Measurements from ENCODE around the gene SYT15B. TPM values are rescaled to one million over a fixed set of nuclear protein-coding genes. Genes with fewer than 3 reads are reported as not detected.

Gene SYT15B
- 0.21 and 0.24 TPM in 2 replicates for total RNA-seq

DNA sequence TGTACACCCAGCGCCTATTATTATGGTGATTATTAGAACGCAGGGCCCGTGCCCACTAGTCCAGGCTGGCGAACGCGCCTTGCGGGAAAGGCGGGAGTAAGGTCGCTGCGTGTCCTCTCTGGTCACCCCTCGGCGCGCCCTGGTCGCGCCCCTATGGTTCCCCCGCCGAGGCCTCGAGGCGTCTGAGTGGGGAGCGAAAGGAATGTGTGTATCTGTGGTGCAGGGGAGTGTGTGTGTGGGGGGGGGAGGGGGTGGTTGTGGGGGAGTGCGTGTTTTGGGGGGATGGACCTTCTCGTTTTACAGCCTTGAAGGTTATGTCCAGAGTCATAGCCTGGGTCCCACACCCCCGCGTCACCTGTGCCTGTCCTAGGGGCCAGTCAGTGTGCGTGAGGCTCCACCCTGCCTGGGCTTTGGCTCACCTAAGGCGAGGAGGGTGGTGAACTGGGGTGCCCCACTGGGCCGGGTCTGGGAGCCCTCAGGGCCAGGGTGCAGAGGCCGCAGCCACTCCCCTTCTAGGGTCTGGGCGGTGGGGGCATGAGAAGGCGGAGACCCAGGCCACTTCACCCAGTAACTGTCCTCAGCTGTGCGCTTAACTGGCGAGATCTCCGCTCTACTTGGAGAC, at the start of gene SYT15B:
TSS of gene SYT15B (minus strand) at position 39 of the 622 bp plus-strand sequence. CDS start 952 bp downstream, outside the sequence.

Other genes with a start within 250 kb of the SYT15B start
- 1.5 and 1.9 TPM in 2 replicates for gene AGAP9, start 240.0 kb downstream of the SYT15B start, total RNA-seq
- gene NPY4R2, start 155.1 kb upstream of the SYT15B start, total RNA-seq = 0.72 TPM in 1 of 2 replicates, not detected in the other
- not detected in 2 replicates for gene FAM25C, start 236.2 kb upstream of the SYT15B start, total RNA-seq